ENCODE results near the gene SLC39A11.
A peak's percentile ranks its signal among the peaks of the same experiment; 100 is the strongest.

SLC39A11 gene

DNA sequence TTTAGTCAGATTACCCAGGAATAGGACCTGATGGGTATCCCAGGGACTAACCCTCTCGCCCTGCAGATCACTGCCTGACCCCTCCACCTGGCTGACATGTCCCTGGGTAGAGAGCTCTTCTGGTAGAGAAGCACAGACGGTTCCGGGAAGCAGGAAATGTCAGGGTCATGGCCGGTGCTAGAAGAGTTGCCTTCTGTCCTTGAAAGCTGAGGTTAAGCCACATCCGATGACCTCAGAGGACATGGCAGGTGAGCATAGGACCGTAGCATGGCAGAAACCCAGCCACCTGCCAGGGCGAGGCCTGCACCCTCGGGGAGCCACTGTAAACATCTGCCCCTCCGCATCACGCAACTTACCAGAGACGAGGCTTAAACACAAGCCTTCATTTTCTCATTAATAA is 488.0 kb downstream of the SLC39A11 start:
- Histone ChIP-seq H3K27me3 (ENCODE audit: control insufficient read depth in 2 of 2, insufficient read depth in 2 of 2, low read length in 2 of 2) (no peaks in the 10 kb centered on the region), H3K9me3 (ENCODE audit: control insufficient read depth in 2 of 2, low read length in 2 of 2) (no peaks in the 10 kb centered on the region), H3K4me3 (ENCODE audit: low read length in 2 of 2) (no peak overlapping the region), H3K27ac (ENCODE audit: low read depth in 2 of 2, low read length in 2 of 2) (no peak overlapping the region), H3K4me1 (ENCODE audit: control insufficient read depth in 2 of 2, insufficient read depth in 2 of 2, low read length in 2 of 2) (peaks cover 13 to 16% of the 10 kb centered on the region in 2 donors), H3K9ac (ENCODE audit: low read depth in 1 of 2, low read length in 2 of 2) (no peak overlapping the region), H3K36me3 (ENCODE audit: control insufficient read depth in 2 of 2, insufficient read depth in 2 of 2, low read length in 2 of 2) (no peaks in the 10 kb centered on the region)

DNA sequence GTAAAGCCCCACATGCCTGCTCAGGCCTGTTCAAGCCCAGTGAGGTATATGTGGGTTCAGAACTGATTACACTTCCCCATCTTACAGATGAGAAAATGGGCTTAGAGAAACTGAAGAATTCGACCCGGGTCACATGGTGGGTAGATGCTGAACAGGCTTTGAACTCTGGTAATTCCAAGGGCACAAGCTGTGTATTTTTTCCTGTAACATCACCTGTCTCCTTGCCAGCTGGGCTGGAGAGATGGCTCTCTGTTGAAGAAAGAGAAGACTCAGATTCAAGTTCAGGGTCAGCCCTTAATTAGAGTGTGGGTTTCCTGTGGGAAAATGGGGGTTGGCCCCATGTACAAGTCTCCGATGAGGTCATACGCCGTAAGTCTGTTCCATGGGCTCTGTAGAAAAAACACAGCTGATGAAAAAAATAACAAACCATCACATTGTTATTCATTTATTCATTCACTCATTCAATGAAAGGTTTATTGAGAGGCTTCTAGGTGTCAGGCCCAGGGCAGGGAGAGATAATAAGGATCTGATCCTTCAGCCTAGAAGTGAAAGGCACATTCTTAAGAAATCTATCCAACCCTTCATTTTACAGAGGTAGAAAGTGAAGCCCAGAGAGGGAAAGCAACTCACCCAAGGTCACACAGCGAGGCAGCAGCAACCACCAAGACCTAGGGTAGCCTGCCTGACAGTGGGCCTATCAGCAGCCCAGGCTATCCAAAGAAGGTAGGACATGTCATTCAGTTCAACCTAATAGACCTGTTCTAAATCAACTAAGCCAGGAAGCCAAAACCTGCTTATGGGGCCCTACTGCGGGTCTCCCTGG is 488.9 kb downstream of the SLC39A11 start:
- no peaks in the 10 kb centered on the region for H3K36me3 ChIP-seq (ENCODE audit: control insufficient read depth in 2 of 2, insufficient read depth in 2 of 2, low read length in 2 of 2)
- H3K27me3 ChIP-seq (ENCODE audit: control insufficient read depth in 2 of 2, insufficient read depth in 2 of 2, low read length in 2 of 2): no peaks in the 10 kb centered on the region
- peak overlapping the region in 1 of 2 donors; percentile 4 for H3K4me3 ChIP-seq (ENCODE audit: low read length in 2 of 2)
- H3K9ac ChIP-seq (ENCODE audit: low read depth in 1 of 2, low read length in 2 of 2): peak overlapping the region in 1 of 2 donors; percentile 38
- peaks cover 11 to 13% of the 10 kb centered on the region in 2 donors for H3K4me1 ChIP-seq (ENCODE audit: control insufficient read depth in 2 of 2, insufficient read depth in 2 of 2, low read length in 2 of 2)
- peak overlapping the region in 1 of 2 donors; percentile 32 for H3K27ac ChIP-seq (ENCODE audit: low read depth in 2 of 2, low read length in 2 of 2)
- H3K9me3 ChIP-seq (ENCODE audit: control insufficient read depth in 2 of 2, low read length in 2 of 2): no peaks in the 10 kb centered on the region

GRCh38 chr17:72602517-72603419 is 489.7 kb downstream of the SLC39A11 start:
- peaks cover 11 to 13% of the 10 kb centered on the region in 2 donors for H3K4me1 ChIP-seq (ENCODE audit: control insufficient read depth in 2 of 2, insufficient read depth in 2 of 2, low read length in 2 of 2)
- H3K27me3 ChIP-seq (ENCODE audit: control insufficient read depth in 2 of 2, insufficient read depth in 2 of 2, low read length in 2 of 2): no peaks in the 10 kb centered on the region
- peak overlapping the region in 1 of 2 donors; percentile 38 for H3K9ac ChIP-seq (ENCODE audit: low read depth in 1 of 2, low read length in 2 of 2)
- H3K9me3 ChIP-seq (ENCODE audit: control insufficient read depth in 2 of 2, low read length in 2 of 2): no peaks in the 10 kb centered on the region
- H3K4me3 ChIP-seq (ENCODE audit: low read length in 2 of 2): peak overlapping the region in 1 of 2 donors; percentile 4
- H3K36me3 ChIP-seq (ENCODE audit: control insufficient read depth in 2 of 2, insufficient read depth in 2 of 2, low read length in 2 of 2): no peaks in the 10 kb centered on the region
- H3K27ac ChIP-seq (ENCODE audit: low read depth in 2 of 2, low read length in 2 of 2): peak overlapping the region; percentile 10 to 32

DNA sequence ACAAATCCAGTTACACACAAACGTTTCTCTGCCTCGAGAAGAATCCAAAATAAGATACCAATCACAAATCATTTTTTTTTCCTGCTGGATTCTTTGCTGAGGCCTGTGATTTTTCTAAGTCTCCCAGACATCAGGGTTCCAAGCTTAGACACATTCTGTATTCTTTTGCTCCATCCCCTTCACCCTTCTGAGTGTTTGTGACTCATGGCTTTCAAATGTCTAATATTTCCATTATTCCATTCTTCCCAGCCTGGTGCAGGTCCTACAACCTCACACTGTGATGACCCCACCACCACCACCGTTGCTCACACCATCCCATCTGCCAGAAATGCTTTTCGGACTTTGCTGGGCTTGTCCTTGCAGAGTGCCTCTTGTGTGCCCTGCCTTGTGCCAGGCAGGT is 491.6 kb downstream of the SLC39A11 start:
- Histone ChIP-seq H3K27ac (ENCODE audit: low read depth in 2 of 2, low read length in 2 of 2) (no peak overlapping the region), H3K36me3 (ENCODE audit: control insufficient read depth in 2 of 2, insufficient read depth in 2 of 2, low read length in 2 of 2) (no peaks in the 10 kb centered on the region), H3K4me1 (ENCODE audit: control insufficient read depth in 2 of 2, insufficient read depth in 2 of 2, low read length in 2 of 2) (peaks cover 11 to 13% of the 10 kb centered on the region in 2 donors), H3K9me3 (ENCODE audit: control insufficient read depth in 2 of 2, low read length in 2 of 2) (no peaks in the 10 kb centered on the region), H3K27me3 (ENCODE audit: control insufficient read depth in 2 of 2, insufficient read depth in 2 of 2, low read length in 2 of 2) (no peaks in the 10 kb centered on the region), H3K4me3 (ENCODE audit: low read length in 2 of 2) (no peak overlapping the region), H3K9ac (ENCODE audit: low read depth in 1 of 2, low read length in 2 of 2) (no peak overlapping the region)

- H3K36me3 ChIP-seq (ENCODE audit: control insufficient read depth in 2 of 2, insufficient read depth in 2 of 2, low read length in 2 of 2): no peaks in the 10 kb centered on the region
- no peak overlapping the region for H3K9ac ChIP-seq (ENCODE audit: low read depth in 1 of 2, low read length in 2 of 2)
- no peaks in the 10 kb centered on the region for H3K9me3 ChIP-seq (ENCODE audit: control insufficient read depth in 2 of 2, low read length in 2 of 2)
- no peak overlapping the region for H3K27ac ChIP-seq (ENCODE audit: low read depth in 2 of 2, low read length in 2 of 2)
- peaks cover 11 to 13% of the 10 kb centered on the region in 2 donors for H3K4me1 ChIP-seq (ENCODE audit: control insufficient read depth in 2 of 2, insufficient read depth in 2 of 2, low read length in 2 of 2)
- no peaks in the 10 kb centered on the region for H3K27me3 ChIP-seq (ENCODE audit: control insufficient read depth in 2 of 2, insufficient read depth in 2 of 2, low read length in 2 of 2)
- no peak overlapping the region for H3K4me3 ChIP-seq (ENCODE audit: low read length in 2 of 2)
Measured at GRCh38 chr17:72599891-72600290, 492.6 kb downstream of the SLC39A11 start.

DNA sequence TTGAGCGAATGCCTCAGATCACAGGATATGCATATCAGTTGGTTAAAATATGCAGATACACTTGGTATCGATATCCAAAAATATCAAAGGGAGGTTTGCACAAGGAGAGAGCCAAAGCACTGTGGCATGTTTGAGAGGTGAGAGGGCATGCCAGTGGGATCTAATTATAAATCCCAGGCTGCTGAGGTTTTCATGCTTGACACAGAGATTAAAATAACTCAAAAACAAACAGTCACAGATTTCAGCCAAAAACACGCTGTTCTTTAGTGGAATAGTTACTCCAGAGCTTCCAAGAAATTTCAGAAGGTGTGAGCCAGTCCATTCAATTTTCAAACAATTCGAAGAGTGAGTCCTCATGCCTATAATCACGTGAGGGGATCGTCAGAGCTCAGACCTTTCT is 493.8 kb downstream of the SLC39A11 start:
- H3K9me3 ChIP-seq (ENCODE audit: control insufficient read depth in 2 of 2, low read length in 2 of 2): no peaks in the 10 kb centered on the region
- H3K9ac ChIP-seq (ENCODE audit: low read depth in 1 of 2, low read length in 2 of 2): no peak overlapping the region
- H3K4me1 ChIP-seq (ENCODE audit: control insufficient read depth in 2 of 2, insufficient read depth in 2 of 2, low read length in 2 of 2): peaks cover 10 to 11% of the 10 kb centered on the region in 2 donors
- no peaks in the 10 kb centered on the region for H3K27me3 ChIP-seq (ENCODE audit: control insufficient read depth in 2 of 2, insufficient read depth in 2 of 2, low read length in 2 of 2)
- H3K36me3 ChIP-seq (ENCODE audit: control insufficient read depth in 2 of 2, insufficient read depth in 2 of 2, low read length in 2 of 2): no peaks in the 10 kb centered on the region
- no peak overlapping the region for H3K4me3 ChIP-seq (ENCODE audit: low read length in 2 of 2)
- H3K27ac ChIP-seq (ENCODE audit: low read depth in 2 of 2, low read length in 2 of 2): no peak overlapping the region

- no peaks in the 10 kb centered on the region for H3K9me3 ChIP-seq (ENCODE audit: control insufficient read depth in 2 of 2, low read length in 2 of 2)
- no peak overlapping the region for H3K9ac ChIP-seq (ENCODE audit: low read depth in 1 of 2, low read length in 2 of 2)
- H3K36me3 ChIP-seq (ENCODE audit: control insufficient read depth in 2 of 2, insufficient read depth in 2 of 2, low read length in 2 of 2): no peaks in the 10 kb centered on the region
- H3K4me3 ChIP-seq (ENCODE audit: low read length in 2 of 2): no peak overlapping the region
- H3K27ac ChIP-seq (ENCODE audit: low read depth in 2 of 2, low read length in 2 of 2): no peak overlapping the region
- H3K4me1 ChIP-seq (ENCODE audit: control insufficient read depth in 2 of 2, insufficient read depth in 2 of 2, low read length in 2 of 2): peaks cover 2 to 7% of the 10 kb centered on the region in 2 donors
- H3K27me3 ChIP-seq (ENCODE audit: control insufficient read depth in 2 of 2, insufficient read depth in 2 of 2, low read length in 2 of 2): no peaks in the 10 kb centered on the region
Measured at GRCh38 chr17:72597354-72598087, 495.0 kb downstream of the SLC39A11 start.

Measured in mucosa of rectum (tissue), 2 donors.